Keratinocyte (primary cell): ENCODE measurements around the gene MGAT5. TPM values are rescaled to one million over a fixed set of nuclear protein-coding genes. Genes with fewer than 3 reads are reported as not detected.

Experiments used
- DNase-seq: peaks from one replicate; pipeline ENCODE4 v3.0.0-alpha.2; 2011; ENCODE audit warnings: low read depth, missing footprints, low spot score
- FAIRE-seq: peaks from 2 replicates; lab custom pipeline; 2011; peaks lifted over from hg19 to GRCh38; lab: Jason Lieb, UNC
- H2AFZ ChIP-seq: 2 replicates; pipeline ENCODE4 v1.6.0; 2012; ENCODE audit warnings: low read length, control low read depth, inconsistent platforms; ENCODE audit not compliant: control insufficient read depth
- H3K27ac ChIP-seq: 2 replicates; pipeline ENCODE4 v1.5.1; 2011; ENCODE audit warnings: low read length; ENCODE audit not compliant: control insufficient read depth, insufficient read depth
- H3K27me3 ChIP-seq: 3 replicates; pipeline ENCODE4 v1.6.0; 2011; ENCODE audit warnings: low read length; ENCODE audit not compliant: control insufficient read depth, insufficient read depth; ENCODE audit errors: extremely low read depth
- H3K36me3 ChIP-seq, 2 experiments: 2 replicates in 1 of 2; 3 replicates in 1 of 2; pipeline ENCODE4 v1.5.1; 2011; ENCODE audit warnings: low read length in 2 of 2, mild to moderate bottlenecking in 1 of 2; ENCODE audit not compliant: control insufficient read depth in 2 of 2, insufficient read depth in 2 of 2; ENCODE audit errors: extremely low read depth in 1 of 2
- H3K4me1 ChIP-seq: 3 replicates; pipeline ENCODE4 v1.5.1; 2011; ENCODE audit warnings: low read length; ENCODE audit not compliant: control insufficient read depth, insufficient read depth; ENCODE audit errors: extremely low read depth
- H3K4me2 ChIP-seq: 3 replicates; pipeline ENCODE4 v1.6.0; 2011; ENCODE audit warnings: low read depth, low read length; ENCODE audit not compliant: control insufficient read depth, insufficient read depth; ENCODE audit errors: extremely low read depth
- H3K4me3 ChIP-seq, 3 experiments: fragments of 200-600 bp in 1 of 3; sonication (generic) in 1 of 3; 2 replicates in 2 of 3; 3 replicates in 1 of 3; pipeline ENCODE4 v1.5.1; 2011 to 2016; ENCODE audit warnings: low read length in 3 of 3, mild to moderate bottlenecking in 3 of 3, control low read depth in 2 of 3, inconsistent platforms in 1 of 3, low read depth in 1 of 3, mixed read lengths in 1 of 3, mixed run types in 1 of 3, moderate library complexity in 1 of 3; ENCODE audit not compliant: control insufficient read depth in 2 of 3, insufficient read depth in 2 of 3; ENCODE audit errors: extremely low read depth in 1 of 3
- H3K79me2 ChIP-seq: 2 replicates; pipeline ENCODE4 v1.6.0; 2012; ENCODE audit warnings: low read length; ENCODE audit not compliant: control insufficient read depth, insufficient read depth
- H3K9ac ChIP-seq: 3 replicates; pipeline ENCODE4 v1.6.0; 2011; ENCODE audit warnings: low read length; ENCODE audit not compliant: control insufficient read depth, insufficient read depth; ENCODE audit errors: extremely low read depth
- H3K9me1 ChIP-seq: 3 replicates; pipeline ENCODE4 v1.6.0; 2011; ENCODE audit warnings: low read length; ENCODE audit not compliant: control insufficient read depth, insufficient read depth; ENCODE audit errors: extremely low read depth
- H3K9me3 ChIP-seq: 2 replicates; pipeline ENCODE4 v1.5.1; 2012; ENCODE audit warnings: low read depth, low read length; ENCODE audit not compliant: control insufficient read depth
- H4K20me1 ChIP-seq: 3 replicates; pipeline ENCODE4 v1.6.0; 2011; ENCODE audit warnings: low read length; ENCODE audit not compliant: control insufficient read depth, insufficient read depth; ENCODE audit errors: extremely low read depth
- EZH2 ChIP-seq: IDR thresholded peaks from one replicate; pipeline ENCODE4 v1.6.1; 2012; ENCODE audit warnings: inconsistent platforms, mild to moderate bottlenecking, low read length, moderate library complexity
- dilution Hi-C: fragments of 300-500 bp; cut with MboI; formaldehyde crosslinking; loops from one replicate; pipeline ENCODE4 v1.7.0; 2020; ENCODE audit warnings: low sequenced_read_pairs; ENCODE audit not compliant: extremely low pct_ligation_motif_present
- polyA plus RNA-seq, 5 experiments: library from polyadenylated mRNA; depleted of rRNA in 3 of 5; stranded (reverse) in 3 of 5; stranded (forward) in 1 of 5; unstranded in 1 of 5; fragments of >200 nt; gene quantifications; 1 replicate in 1 of 5; 2 replicates in 3 of 5; 3 replicates in 1 of 5; pipeline versions ENCODE4 v1.2.1 to v1.2.3, GENCODE V29; 2011 to 2012; ENCODE audit warnings: missing spikeins in 2 of 5, low read depth in 1 of 5, low replicate concordance in 1 of 5
- TF ChIP-seq, protein P1 (sequence below), 3 experiments: IDR thresholded peaks in 1 of 3; conservative IDR thresholded peaks in 1 of 3; optimal IDR thresholded peaks in 1 of 3; 2 replicates in 2 of 3; 3 replicates in 1 of 3; pipeline versions ENCODE3 to v1.5.1; 2011; ENCODE audit warnings: low read length in 3 of 3, mild to moderate bottlenecking in 3 of 3, moderate library complexity in 2 of 3, control low read depth in 1 of 3, inconsistent platforms in 1 of 3; ENCODE audit not compliant: insufficient read depth in 2 of 3; ENCODE audit errors: extremely low read depth in 1 of 3

The MGAT5 gene
- polyA plus RNA-seq, 1 donor (not counting 4 experiments of a cell fraction or from before 2014, with no cell fraction given): 23.0 TPM

DNA sequence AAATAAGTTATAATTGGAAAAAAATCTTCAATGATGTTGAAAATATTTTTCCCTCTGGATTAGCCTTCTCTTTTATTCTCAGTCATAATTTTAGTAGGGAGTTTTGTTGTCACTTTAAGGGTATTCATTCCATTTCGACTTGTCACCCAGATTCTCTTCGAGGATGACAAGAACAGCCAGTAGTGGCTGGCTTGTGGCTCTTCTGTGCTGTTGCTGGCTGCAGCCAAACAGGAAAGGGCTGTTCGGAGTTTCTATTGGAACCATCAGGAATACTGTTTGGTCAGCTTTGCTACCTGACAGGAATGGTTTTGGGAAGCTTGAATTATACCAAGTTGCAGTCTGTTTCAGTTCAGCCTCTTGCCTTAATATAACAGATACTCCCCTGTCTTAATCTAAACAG, 41.6 kb downstream of the MGAT5 start:
- Histone ChIP-seq H4K20me1 (peaks cover 4% of the 10 kb centered on the region), H3K36me3 (no peaks in the 10 kb centered on the region), H3K27ac (no peak overlapping the region), H2AFZ (no peak overlapping the region), H3K79me2 (peaks cover 1% of the 10 kb centered on the region), H3K4me3 (no peak overlapping the region), H3K9me3 (no peaks in the 10 kb centered on the region), H3K9ac (no peak overlapping the region), H3K4me1 (peaks cover 10% of the 10 kb centered on the region), H3K9me1 (no peaks in the 10 kb centered on the region), H3K4me2 (no peak overlapping the region), H3K27me3 (no peaks in the 10 kb centered on the region)
- FAIRE-seq (no peak), DNase-seq (no peak)
- TF ChIP-seq, protein P1, sequence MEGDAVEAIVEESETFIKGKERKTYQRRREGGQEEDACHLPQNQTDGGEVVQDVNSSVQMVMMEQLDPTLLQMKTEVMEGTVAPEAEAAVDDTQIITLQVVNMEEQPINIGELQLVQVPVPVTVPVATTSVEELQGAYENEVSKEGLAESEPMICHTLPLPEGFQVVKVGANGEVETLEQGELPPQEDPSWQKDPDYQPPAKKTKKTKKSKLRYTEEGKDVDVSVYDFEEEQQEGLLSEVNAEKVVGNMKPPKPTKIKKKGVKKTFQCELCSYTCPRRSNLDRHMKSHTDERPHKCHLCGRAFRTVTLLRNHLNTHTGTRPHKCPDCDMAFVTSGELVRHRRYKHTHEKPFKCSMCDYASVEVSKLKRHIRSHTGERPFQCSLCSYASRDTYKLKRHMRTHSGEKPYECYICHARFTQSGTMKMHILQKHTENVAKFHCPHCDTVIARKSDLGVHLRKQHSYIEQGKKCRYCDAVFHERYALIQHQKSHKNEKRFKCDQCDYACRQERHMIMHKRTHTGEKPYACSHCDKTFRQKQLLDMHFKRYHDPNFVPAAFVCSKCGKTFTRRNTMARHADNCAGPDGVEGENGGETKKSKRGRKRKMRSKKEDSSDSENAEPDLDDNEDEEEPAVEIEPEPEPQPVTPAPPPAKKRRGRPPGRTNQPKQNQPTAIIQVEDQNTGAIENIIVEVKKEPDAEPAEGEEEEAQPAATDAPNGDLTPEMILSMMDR (optimal IDR thresholded peaks at IDR 0.05 in 1 of 3, IDR thresholded peaks at IDR 0.05 in 1 of 3, conservative IDR thresholded peaks at IDR 0.05 in 1 of 3; ENCODE audit: extremely low read depth in 1 of 3, insufficient read depth in 2 of 3, low read length in 3 of 3): no peak
- no peak for TF ChIP-seq EZH2
- dilution Hi-C loops: no loop called here

DNA sequence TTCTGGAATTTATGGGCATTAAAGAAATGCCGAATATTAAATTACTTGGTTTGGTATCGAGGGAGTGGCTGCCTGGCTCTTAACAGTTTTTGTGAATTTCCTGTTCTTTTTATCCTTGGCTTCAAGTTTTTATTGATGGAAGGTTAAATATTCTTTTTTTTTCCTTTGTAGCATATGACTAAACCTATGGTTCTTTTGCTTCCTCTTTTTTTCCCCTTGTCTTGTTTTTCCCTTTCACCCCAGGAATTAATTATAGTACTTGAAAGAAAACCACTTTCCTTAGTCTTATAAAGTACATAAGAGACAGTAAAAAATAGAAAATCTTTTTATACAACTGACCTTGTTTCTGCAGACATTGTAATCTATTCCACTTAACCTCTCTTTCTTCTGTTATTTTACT, 42.4 kb downstream of the MGAT5 start:
- no peak for DNase-seq
- no peaks in the 10 kb centered on the region for H3K36me3 ChIP-seq
- H3K4me1 ChIP-seq: peaks cover 17% of the 10 kb centered on the region
- no peak overlapping the region for H3K27ac ChIP-seq
- no peak overlapping the region for H3K4me2 ChIP-seq
- no peak overlapping the region for H3K9ac ChIP-seq
- H3K9me3 ChIP-seq: no peaks in the 10 kb centered on the region
- FAIRE-seq: no peak
- H3K27me3 ChIP-seq: no peaks in the 10 kb centered on the region
- H2AFZ ChIP-seq: no peak overlapping the region
- no peaks in the 10 kb centered on the region for H3K9me1 ChIP-seq
- dilution Hi-C loops: no loop called here
- TF ChIP-seq, protein P1 (optimal IDR thresholded peaks at IDR 0.05 in 1 of 3, IDR thresholded peaks at IDR 0.05 in 1 of 3, conservative IDR thresholded peaks at IDR 0.05 in 1 of 3; ENCODE audit: extremely low read depth in 1 of 3, insufficient read depth in 2 of 3, low read length in 3 of 3): no peak
- TF ChIP-seq EZH2: no peak
- H4K20me1 ChIP-seq: peaks cover 4% of the 10 kb centered on the region
- H3K79me2 ChIP-seq: peaks cover 1% of the 10 kb centered on the region
- H3K4me3 ChIP-seq: no peak overlapping the region
